ENCODE data around the gene GRB10.

- TF ChIP-seq EP300 (IDR thresholded peaks at IDR 0.05; ENCODE audit: low read depth) (no peak), POLR2A (IDR thresholded peaks at IDR 0.05) (no peak), CTCF (IDR thresholded peaks at IDR 0.05) (no peak), POLR2AphosphoS5 (IDR thresholded peaks at IDR 0.05) (no peak)
These were observed 183.3 kb downstream of the GRB10 start for GRCh38 chr7:50599385-50599784.
